Amniotic epithelial cell (primary cell): Measurements from ENCODE around the gene SPACA9.

Experiments
- DNase-seq: peaks from one replicate; pipeline ENCODE4 v3.0.0-alpha.2; 2010; ENCODE audit warnings: low read depth

SPACA9 gene

DNA sequence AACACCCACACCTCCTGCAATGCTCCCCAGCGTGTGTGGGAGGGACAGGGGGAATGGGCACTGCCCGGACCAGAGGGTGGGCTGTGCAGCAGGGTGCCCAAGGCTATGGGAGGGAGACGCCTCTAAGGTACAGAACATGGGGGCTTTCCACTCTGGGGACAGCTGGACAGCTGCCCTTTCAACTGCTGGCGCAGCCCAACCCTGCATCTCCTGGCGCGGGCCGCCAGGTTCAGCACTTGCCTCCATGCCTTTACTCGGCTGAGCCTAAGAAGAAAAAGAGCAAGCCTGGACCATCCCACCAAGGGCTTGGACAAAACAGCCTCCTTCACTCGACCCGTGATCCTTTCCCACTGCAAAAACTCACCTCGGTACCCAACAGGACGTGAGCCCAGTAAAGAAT is 15.6 kb upstream of the SPACA9 start:
- DNase-seq = no peak

DNA sequence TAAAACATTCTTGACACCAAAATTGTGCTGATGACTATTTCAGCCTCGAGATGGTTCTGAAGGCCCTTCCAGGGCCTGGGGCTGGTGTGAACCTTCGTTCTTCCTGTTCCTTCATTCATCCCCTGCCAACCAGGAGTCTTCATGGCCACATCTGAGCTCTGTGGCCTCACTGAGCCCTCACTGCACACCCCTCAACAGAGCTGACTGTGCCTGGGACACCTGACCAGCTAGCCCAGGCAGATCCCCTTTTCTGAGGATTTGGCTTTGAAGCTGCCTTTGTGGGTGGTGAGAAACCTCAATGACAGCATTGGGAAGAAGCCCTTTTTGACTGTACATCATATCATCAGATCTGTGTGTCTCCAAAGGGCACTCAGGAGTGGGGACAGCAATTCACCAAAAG is 14.4 kb upstream of the SPACA9 start:
- no peak for DNase-seq

DNA sequence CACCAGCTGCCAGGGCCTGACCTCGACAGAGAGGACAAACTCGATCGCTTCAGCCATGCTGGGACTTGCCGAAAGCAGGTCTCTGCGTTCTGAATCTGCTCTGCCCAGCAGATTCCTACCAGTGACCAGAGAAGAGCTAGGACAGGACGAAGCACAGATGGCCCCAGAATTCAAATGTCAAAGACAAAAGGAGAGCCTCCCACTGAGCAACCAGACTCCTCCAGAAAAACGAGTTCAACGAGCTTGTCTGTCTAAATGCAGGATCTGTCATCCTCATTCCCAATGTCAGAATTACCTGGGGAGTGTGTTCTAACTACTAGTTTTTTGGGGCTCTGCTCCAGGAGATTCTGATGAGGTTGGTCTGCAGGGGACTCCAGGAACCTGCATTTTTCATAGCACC is 14.0 kb upstream of the SPACA9 start:
- no peak for DNase-seq

DNA sequence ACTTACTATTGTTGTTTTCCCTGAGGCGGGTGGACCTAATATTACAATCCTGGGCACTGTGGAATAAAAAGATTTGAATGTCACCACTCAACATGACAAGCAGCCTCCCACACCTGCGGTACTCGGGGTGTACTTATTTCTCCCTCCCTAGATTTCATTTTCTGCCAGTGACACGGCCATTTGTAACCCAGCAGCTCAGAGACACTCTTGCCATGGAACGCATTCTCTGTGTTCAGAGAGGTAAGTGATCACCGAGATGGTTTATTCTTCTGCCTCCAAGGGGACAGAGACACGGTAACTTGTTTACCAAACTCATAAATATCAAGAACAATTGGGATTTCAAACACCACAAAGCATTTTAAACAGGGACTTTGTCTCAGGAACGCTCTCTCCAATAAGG is 11.8 kb upstream of the SPACA9 start:
- no peak for DNase-seq

DNA sequence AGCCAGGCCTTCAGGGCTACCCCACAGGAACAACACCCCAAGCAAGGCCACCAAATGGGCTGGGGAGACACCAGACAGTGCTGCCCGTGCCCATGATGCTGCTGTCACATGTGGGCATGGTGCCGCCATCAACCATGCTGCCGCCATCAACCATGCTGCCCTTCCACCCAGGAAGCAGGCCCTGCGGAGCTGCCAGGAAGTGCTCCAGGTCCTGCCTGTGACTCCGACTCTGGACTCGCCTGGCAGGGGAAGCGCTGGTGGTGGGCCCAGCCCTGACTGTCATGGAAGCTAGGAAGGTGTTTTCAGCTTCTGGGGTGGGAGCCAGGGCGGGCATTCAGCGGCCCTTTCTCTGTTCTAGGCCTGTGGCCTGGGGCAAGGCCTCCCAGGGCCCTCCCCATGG is 9.4 kb upstream of the SPACA9 start:
- DNase-seq = no peak

GRCh38 chr9:132873403-132873802 is 5.3 kb upstream of the SPACA9 start:
- no peak for DNase-seq

DNA sequence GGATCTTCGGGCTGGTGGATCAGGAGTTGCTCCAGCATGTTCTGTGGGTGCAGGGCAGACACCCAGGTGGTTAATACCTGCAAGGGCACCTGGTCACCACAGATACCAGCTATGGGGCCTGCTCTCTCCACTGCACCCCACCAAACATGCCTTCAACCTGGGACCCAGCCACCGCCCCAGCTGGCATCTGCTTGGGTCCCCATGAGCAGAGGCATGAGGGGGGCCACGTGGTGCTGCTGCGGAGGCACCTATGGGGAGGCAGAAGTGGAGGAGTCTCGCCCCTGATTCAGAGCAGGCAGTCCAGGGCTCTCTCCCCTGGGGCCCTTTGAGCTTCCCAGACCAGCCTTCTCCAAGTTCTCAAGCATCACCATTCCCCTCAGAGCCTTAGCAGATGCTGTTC is 3.5 kb upstream of the SPACA9 start:
- no peak for DNase-seq

- DNase-seq = no peak
These were observed 1.8 kb upstream of the SPACA9 start for GRCh38 chr9:132876849-132877248.

DNA sequence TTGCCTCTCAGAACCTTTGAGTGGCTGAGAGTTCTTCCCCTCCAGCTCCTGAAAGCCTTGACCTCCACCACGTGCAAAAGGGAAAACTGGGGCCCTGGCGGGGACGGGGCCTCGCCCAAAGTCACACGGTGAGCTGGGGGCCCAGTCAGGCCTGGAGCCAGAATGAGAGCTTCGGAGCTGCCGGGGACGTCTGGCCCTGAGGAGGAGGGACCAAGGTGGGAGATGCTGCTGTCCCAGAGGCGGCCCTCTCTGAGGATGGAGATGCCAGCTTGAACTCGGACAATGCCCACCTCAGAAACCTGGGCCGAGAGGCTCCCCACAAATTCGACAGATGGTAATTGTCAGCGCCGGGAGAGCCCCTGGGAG is 1.3 kb upstream of the SPACA9 start:
- DNase-seq = no peak

GRCh38 chr9:132877824-132878694 is 639 bp upstream of the SPACA9 start, which contains the start of gene AK8:
AK8 (minus strand) TSS chr9:132878284; CDS start chr9:132878255, 29 bp downstream.
- DNase-seq = peak; percentile 51

DNA sequence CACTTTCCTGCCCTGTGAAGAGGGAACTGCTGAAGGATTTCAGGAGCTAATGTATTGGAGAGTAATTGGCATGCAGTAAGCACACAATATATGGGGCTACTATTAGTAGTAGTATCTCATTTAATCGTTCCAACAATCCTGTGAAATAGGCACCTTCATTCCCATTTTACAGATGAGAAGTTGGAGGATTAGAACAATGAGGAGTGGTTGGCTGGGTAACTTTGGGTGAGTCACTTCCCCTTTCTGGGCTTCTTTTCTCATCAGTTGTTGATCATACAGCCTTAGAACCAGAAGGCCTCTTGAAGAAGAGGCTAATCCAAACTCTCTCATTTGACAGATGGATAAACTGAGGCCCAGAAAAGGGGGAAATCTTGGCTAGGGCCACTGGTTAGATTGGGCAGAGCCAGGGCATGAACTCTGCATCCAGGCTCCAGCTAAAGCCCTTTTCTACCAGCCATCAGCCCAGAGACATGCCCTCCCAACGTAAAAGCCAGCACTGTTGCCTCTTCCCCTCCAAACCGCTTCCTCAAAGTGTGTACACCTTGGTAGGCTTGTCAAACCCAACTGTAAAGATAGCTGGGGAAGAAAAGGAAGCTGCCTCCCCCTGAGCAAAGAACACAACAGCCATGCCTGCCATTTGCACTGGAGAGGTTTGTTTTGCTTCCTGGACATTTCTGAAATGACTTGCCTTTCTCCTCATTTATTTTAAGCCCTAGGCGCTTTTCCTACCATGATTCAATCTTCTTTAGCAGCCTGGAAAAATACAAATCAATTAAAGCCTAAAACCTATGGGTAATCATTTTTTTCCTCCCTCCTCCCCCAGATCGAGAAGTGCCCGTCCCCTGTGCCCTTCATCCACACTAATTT is 992 bp downstream of the SPACA9 start:
- DNase-seq = no peak

- no peak for DNase-seq
These were observed 1.6 kb downstream of the SPACA9 start for GRCh38 chr9:132880324-132880661.

GRCh38 chr9:132881826-132882225 is 3.1 kb downstream of the SPACA9 start:
- no peak for DNase-seq

DNA sequence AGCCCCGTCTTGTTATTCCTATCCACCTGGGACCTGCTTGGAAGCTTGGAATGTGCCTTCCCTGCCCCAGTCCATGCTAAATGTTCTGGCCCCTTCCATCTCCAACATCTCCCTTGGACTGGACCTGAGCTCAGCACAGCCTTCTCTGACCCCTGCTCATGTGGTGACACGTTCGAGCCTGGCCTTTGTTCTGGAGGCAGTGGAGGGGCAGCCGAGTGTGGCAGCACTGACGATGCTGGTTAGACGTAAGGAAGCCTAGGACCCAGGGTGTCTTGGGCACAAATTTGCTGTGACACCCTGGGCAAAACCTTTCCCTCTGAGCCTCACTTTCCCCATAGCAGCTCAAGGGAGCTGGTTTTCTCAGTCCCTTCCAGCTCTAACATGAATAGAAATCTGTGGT is 3.9 kb downstream of the SPACA9 start:
- no peak for DNase-seq

DNA sequence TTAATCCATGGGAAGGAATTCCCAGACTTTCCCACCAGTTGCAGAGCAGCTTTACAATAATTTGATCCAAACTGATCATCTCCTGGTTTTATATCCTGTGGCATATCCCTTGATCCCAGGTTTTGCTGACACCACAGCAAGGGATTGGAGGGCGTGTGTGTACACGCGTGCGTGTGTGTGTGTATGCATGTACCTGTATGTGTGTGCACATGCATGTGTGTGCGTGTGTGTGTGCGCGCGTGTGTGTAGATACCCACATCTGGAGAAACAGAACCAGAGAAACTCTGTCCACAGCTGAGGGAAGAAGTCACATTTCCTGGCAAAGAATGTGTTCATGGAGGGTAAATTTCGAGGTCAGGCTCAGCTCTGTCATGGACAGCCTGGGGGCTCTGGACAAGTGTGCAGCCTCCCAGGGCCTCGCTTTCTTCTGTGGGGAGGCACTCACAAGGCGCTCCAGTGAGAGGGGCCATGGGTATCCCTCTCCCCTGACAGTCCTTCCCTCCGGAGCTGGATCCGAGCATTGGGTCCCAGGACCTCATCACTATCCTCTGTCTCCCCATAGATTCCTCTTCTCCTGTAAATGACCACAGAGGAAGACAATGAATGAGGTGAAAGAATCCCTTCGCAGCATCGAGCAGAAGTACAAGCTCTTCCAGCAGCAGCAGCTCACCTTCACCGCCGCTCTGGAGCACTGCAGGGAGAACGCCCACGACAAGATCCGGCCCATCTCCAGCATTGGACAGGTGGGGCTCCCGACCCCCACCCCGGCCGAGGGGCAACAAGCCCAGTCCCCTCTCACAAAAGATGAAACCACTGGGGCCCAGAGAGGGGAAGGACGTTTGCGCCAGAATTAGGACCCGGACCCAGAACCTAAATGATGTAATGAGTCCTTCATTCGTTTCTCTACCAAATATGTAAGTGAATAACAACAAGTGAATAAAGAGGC is 4.9 kb downstream of the SPACA9 start:
- no peak for DNase-seq

DNA sequence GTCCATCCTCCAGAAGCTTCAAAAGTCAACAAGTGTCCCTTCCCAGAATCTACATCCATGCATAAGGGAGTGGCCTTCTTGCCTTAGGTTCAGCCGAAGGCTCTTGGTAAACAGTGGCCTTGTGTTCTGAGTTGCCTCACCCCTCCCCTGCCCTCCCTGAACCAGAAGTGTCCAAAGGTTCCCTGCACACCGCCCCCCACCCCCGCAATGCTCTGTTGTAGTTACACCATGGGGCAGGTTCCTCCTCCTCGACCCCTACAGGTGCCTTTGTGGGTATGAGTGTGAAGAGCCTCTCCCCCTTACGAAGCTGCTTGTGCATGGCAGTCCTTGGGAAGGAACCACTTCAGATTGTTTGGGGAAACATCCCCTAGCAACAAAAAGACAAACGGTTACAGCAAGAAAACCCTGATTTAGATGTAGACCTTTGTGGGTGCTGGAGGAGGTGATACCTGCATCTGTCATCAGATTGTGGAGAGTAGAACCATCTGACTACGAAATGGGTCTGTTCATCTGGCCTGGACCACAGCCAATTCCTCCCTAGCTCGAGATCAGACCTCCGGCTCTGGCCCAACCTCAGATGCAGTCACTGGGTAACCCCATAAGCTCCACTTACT is 7.1 kb downstream of the SPACA9 start:
- no peak for DNase-seq

DNA sequence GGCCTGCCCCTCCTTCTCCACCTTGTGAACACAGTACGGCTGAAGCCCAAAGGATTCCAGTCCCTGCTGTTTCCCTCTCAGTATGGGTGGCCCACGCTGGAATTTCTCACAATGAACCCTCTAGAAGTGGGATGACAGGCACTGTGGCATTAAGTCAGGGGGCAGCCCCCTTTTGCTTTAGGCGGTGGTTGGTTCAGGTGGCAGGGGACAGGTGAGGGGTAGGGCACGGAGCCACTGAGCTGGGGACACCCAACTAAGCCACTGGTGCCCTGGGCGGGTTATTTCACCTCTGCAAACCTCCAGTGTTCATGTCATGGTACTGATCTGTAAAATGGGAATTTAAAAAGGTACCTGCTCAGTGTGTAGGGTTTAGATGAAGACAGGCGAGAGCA is 7.6 kb downstream of the SPACA9 start:
- DNase-seq = no peak

GRCh38 chr9:132887181-132888120 is 8.8 kb downstream of the SPACA9 start:
- DNase-seq = no peak

DNA sequence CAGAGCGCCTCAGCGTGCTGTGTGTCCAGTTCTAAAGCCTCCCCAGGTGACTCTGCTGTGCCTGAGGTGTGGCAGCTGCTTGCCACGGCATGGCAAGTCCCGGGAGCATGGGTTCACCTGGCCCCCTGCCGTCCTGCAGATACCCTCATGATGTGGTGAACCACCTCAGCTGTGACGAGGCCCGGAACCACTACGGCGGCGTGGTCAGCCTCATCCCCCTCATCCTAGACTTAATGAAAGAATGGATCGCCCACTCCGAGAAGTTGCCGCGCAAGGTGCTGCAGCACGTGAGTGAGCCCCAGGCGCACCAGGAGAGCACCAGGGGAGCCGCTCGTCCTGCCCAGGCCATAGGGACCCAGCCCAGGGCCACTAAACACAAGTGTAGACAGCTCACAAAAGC is 9.5 kb downstream of the SPACA9 start:
- DNase-seq = no peak

GRCh38 chr9:132892400-132892799 is 13.7 kb downstream of the SPACA9 start:
- DNase-seq = no peak

GRCh38 chr9:132894346-132894745 is 15.6 kb downstream of the SPACA9 start:
- no peak for DNase-seq
